NT2/D1 (cell line): ENCODE data around the gene ESRRB.

ENCODE experiments used
- SUZ12 ChIP-seq: IDR thresholded peaks from 2 replicates; pipeline ENCODE4 v1.6.1; 2011; ENCODE audit not compliant: insufficient read length, insufficient read depth; ENCODE audit errors: extremely low read depth
- YY1 ChIP-seq: IDR thresholded peaks from 2 replicates; pipeline ENCODE4 v1.6.1; 2011; ENCODE audit not compliant: insufficient read length, insufficient read depth

DNA sequence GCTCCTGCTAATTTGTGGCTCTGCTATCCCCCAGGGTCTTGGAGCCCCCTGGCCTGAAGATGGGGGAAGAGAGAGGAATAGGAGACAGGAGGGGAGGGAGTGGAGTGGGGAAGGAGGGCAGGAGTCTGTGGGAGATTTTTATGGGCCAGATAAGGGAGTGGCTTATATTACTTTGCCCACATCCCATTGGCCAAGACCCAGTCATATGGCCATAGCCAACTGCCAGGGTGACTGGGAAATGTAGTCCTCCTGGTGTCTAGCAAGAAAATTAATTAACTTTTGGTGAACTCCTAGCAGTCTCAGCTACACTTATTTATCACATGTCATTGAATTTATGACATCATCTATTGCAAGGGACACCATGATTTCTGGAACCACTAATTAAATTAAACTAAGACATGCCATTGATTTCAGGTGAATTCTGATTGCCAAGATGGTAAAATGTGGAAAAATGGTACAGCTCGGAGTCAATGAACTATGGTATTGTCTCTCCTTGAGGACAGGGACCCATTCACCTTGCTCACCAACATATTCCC, 50.3 kb downstream of the ESRRB start:
- TF ChIP-seq YY1 = no peak
- no peak for TF ChIP-seq SUZ12
